HG02588 (cell line): ENCODE results near the gene TMEM218.
"Not testable (repeated sequence)": the region's sequence is repeated elsewhere in the genome, so short reads cannot be mapped to it uniquely, and the experiment has no call there.

Experiments
- ATAC-seq: cut with Tn5 transposase; IDR thresholded peaks from one replicate; pipeline ENCODE4 v1.9.1; 2021; ENCODE audit warnings: mild to moderate bottlenecking, moderate library complexity; ENCODE audit not compliant: unreplicated experiment

Gene TMEM218

DNA sequence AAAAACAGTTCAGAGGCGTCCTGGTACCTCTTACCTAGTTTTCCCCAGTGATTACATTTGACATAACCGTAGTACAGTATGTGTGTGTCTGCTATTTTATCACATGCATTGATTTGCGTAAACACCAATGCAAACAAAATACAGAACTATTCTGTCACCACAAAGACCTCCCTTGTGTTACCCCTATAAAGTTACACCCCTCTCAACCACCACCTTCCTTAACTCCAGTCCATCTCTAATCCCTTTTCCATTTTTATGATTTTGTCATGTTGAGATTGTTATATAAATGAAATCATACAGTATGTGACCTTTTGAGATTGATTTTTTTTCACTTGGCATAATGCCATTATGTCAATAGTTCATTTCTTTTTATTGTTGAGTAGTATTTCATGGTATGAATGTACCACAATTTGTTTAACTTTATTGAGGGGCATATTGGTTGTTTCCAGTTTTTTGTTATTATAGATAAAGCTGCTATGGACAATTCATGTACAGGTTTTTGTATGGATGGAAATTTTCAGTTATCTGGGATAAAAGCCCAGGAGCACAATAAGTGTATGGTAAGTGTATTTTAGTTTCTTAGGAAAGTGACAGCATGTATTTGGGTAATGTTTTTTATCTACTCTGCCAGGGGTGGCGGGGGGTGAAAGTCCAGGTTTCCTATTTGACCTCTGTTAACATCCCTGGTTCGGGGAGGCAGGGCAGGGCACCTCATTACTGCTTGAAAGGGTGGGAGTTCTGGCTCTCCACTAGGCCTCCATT, 54.3 kb downstream of the TMEM218 start:
- no peak for ATAC-seq

DNA sequence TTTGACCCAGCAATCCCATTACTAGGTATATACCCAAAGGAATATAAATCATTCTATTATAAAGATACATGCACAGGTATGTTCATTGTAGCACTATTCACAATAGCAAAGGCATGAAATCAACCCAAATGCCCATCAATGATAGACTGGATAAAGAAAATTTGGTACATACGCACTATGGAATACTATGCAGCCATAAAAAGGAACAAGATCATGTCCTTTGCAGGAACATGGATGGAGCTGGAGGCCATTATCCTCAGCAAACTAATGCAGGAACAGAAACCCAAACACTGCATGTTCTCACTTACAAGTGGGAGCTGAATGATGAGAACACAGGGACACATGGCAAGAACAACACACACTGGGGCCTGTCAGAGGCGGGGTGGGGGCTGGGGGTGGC, 55.3 kb downstream of the TMEM218 start:
- ATAC-seq: not testable (repeated sequence)

DNA sequence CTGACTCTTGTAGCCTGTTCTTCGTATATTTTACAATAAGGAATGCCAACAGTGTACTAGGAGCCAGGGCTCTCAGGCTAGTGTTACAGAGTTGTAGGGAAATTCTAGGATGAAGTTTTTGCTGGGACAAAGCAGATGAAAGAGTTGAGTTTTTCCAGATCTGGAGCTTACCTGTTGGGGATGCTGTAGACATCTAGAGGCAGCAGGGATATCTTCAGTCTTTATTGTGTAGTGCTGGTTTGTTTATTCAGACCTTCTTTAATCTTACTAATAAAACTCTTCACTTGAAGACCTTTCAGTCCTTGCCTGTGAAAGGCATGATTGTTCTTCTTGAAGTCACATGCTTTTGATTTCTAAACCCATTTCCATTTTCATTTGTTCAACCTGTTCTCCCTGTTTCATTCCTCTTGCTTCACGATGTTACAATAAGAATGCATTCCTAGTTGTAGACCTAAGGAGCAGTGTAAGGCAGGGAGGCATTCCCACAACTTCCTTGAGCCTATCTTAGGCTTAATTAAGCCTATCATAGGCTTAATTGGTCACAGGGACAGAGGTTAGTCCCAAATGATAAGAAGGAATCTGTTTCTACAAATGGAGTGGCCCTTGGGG, 56.2 kb downstream of the TMEM218 start:
- ATAC-seq: no peak

DNA sequence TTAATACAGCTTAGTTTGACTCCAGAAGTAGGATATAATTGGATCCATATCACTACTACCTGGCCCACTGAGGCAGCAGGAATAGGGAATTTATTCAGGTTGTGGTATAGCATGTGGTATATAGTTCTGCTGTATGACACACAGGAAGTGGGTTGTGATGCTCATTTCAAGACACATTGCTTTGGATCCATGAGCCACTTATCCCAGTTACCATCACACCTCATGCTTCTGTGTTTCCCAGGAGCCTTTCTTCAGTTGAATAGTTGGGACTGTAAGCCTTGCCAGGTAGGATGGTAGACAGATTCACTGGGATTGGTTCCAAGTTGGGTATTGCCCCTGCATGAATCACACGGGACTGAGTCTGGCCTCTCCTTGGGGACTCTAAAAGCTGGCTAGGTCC, 58.3 kb downstream of the TMEM218 start:
- no peak for ATAC-seq

DNA sequence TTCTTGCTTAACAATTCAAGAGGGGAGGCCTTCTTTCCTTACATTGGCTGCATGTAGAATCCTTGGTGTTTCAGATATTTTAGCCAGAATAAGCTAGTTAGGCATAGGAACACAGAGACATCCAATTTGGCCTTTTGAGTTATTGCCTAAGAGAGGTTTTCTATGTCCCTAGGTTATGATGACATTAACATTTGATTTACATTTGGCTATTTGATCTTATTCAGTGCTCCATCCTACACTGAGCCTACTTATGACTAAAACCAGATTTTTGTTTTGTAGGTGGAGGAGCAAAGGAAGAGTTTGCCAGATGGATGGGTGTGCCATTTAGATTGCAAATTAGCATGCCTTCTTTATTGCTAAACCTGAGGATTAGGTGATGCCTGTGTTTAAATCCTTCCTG, 59.4 kb downstream of the TMEM218 start:
- ATAC-seq: no peak

DNA sequence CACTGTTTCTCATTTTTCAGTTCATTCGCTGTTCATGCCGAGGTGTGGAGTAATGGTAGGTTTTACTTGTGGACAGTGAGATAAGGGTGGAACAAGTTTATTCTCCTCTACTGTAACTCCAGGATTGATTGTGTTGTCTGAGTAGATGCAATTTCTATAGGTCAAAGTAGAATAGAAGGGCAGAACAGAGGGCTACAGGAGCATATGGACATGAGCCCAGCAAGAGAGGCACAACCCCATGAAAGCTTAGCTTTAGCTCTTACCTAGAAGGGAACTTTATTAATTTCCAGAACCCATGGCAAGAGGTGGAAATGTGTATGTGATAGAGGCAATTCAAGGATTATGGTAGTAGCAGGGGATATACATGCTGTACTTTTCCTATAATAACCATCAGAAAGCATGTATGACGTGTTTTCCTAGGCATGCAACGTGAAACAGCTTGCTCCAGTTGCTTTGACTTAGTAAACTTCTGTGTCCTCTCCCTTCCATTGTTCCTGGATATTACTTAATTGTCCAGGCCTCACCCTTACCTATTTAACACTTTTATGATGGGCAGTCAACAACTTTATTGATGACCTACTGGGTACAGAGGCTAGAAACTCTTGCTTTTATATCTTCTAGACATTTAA, 62.1 kb downstream of the TMEM218 start:
- no peak for ATAC-seq
